CD1c-positive myeloid dendritic cell (primary cell): ENCODE results near the gene SOAT1.
A peak's percentile ranks its signal among the peaks of the same experiment; 100 is the strongest.
"Not testable (repeated sequence)": the region's sequence is repeated elsewhere in the genome, so short reads cannot be mapped to it uniquely, and the experiment has no call there.

Experiments
- DNase-seq: peaks from one replicate; pipeline ENCODE4 v3.0.0-alpha.2; 2016; ENCODE audit errors: extremely low spot score

SOAT1 gene

DNA sequence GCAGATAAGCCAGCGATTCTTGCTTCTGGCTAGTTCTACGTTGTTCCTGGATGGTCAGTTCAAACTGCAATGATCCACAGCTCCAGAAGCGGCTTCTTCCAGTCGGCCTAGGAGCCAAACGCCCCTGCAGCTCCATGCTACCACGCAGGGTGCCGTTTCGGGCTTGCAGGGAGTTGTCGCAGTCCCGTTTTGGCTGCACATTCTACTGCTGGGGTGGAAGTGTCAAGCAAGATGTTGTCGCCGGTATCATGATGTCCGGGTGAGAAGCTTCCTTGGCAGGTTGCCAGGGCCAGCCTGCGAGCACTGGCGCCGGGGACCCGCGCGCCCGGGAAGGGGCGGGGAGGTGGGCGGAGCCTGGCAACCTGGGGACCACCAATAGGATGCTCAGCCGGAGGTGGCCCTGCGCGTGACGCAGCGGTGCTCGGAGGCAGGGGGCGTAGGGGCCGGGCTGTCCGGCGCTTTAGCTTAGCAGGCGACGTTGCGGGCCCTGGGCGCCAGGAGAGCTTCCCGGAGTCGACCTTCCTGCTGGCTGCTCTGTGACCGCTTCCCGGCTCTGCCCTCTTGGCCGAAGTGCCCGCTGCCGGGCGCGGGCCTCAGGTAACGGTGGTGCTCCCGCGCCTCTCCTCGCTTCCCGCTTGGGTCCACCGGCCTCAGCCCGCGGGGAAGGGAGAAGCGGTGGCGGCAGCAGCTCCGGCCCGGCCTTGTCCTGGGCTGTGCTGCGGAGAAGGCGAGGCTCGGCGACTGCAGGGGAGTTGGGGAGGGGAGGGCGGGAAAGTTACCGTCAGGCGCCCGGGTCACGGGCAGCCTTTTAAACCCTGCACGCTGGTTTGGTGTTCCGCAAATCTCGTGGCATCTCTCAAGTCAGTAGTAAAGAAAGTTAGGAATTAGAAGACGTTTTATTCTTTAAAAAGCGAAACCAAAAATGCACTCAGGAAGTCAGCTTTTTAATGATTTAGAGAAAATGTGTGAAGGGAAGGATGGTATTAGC is at the start of gene SOAT1:
SOAT1 (plus strand) TSS at position 458 of the 988 bp plus-strand sequence. CDS start 8,888 bp downstream, outside the sequence.
- DNase-seq: peak; percentile 92

DNA sequence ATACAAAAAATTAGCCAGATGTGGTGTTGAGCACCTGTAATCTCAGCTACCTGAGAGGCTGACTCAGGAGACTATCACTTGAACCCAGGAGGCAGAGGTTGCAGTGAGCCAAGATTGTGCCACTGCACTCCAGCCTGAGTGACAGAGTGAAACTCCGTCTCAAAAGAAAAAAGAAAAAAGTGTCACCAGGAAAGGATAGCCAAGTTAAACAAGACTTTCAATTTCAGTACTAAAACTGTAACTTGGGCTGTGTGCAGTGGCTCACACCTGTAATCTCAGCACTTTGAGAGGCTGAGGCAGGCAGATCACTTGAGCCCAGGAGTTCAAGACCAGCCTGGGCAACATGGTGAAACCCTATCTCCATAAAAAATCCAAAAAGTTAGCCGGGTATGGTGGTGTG is 48.2 kb upstream of the SOAT1 start:
- DNase-seq: not testable (repeated sequence)

DNA sequence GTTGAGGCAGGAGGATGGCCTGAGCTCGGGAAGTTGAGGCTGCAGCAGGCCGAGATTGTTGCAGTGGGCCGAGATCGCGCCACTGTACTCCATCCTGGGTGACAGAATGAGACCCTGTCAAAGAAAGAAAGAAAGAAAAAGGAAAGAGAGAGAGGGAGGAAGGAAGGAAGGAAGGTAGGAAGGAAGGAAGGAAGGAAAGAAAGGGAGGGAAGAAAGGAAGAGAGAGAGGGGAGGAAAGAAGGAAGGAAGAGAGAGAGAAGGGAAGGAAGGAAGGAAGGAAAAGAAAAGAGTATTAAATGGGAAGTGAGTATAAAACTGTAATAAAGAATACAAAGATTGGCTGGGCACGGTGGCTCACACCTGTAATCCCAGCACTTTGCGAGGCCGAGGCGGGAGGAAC is 45.7 kb upstream of the SOAT1 start:
- DNase-seq: no peak

DNA sequence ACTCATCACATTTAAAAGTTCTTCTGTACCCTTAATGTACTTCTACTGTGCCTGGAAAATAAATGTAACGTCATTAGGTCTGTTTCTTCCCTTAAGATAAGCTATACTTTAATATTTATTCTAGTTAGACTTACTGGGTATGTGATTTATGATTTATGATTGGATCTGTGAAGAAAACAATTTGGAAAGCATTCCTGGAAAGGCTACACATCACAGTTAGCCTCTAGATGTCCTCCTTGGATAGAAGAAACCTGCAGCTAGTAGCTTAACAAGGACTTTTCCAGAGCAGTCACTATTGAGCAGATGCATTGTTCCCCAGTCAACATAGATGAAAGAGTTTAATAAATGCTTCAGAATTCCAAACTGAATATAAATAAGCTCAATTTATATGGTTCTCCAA is 41.9 kb upstream of the SOAT1 start:
- DNase-seq: no peak

DNA sequence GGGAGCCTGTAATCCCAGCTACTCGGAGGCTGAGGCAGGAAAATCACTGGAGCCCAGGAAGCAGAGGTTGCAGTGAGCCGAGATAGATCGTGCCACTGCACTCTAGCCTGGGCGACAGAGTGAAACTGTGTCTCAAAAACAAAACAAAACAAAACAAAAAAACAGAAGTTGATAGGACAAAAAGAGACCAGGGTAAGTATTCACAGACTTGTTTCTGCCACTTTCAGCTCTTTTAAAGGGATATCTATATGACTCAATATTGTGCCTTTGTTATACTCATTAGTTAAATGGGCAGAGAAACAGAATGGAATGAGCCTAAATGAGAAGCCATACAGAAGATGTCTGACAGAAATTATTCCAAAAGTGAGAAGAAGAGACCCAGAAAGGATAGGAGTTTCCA is 41.0 kb upstream of the SOAT1 start:
- no peak for DNase-seq

DNA sequence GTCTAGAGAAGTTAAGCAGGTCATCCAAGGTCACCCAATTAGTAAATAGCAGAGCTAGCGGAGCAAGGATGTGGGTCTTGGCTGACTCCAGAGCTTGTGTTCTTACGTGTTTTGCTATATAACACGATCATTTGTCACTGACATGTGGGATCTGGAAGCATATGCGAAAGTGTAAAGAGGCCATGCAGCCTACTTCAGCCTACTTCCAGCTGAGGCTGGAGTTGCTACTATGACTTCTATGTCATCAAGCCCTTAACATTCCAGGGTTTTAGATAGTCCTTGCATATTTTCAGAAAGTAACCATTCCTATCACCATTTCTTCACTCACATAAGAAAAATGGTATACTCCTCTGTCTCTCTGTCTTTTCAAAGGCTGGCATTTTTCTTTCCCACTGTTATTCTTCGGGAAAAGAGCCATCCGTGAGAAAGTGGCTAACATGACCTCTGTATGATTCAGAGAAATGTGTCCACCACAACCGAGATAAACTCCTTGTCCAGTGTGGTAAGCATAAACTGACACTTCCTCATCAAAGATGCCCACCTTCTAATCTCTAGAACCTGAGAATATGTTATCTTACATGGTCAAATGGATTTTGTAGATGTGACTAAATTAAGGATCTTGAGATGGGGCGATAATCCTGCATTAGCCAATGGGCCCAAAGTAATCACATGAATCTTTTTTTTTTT is 40.2 kb upstream of the SOAT1 start:
- DNase-seq: no peak

DNA sequence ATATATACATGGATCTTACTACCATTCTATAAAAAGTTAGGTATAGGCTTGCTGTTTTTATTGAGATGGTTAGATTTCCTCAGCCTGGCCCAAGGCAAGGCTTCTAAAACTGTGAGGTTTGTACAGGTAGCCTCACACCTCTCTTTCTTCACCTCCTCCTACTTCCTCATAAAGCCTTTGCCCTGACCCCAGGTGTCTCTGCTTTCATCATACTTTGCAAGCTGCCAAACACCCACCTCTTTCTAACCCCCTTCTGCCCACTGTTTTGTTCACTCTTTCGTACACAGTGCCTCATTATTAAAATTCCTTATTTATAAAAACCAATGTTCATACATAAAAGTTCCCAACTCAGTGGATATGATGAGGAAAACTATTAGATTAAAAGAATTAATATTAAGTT is 31.4 kb upstream of the SOAT1 start:
- no peak for DNase-seq

DNA sequence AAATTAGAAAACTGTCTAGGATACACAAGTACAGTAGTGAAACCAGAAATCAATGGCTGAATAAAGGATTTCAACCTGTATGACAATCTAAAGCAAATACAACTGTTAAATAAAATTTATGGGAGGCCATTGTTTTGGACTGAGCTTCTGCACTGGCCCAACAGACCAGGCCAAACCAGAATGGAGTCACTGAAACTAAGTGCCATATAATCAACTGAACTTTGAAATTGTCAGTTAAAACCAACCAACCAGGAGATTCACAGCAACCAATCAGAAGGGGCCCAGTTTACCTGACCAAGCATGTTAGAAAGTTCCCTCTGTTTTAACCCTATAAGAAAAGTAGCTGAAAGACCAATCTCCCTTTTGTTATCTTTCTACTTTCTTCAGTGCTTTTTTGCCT is 30.5 kb upstream of the SOAT1 start:
- DNase-seq: no peak

DNA sequence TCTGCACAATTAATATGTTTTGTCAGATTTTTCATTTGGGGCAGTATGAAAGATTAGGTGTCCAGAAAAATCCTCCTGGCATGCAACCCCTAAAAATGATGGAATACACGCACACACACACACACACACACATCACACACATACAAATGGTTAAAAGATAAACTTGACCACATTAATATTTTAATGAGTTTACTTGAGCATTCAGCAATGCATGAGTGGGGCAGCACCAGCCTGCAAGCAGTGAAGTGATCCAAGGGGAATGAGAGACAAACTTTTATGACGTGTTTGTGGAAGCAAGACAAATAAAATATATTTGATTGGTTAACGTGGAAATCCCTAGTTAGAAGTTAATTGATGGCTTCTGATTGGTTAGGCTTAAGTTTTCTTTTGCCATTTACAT is 29.1 kb upstream of the SOAT1 start:
- no peak for DNase-seq

DNA sequence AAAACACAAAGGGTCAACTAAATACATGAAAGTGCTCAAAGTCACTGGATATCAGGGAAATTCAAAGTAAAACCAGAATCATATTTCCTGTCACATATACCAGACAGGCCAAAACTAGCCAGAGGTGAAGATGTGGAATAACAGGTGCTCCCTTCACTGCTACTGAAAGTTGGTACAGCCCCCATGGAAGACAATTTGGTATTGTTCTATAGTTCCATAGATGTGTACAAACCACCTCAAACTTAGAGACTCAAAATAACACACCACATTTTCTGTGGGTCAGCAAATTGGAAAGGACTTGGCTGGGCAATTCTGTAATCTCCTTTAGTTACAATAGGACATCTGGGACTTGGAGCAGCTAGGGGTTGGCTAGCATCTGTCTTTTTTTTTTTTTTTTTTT is 24.5 kb upstream of the SOAT1 start:
- no peak for DNase-seq

DNA sequence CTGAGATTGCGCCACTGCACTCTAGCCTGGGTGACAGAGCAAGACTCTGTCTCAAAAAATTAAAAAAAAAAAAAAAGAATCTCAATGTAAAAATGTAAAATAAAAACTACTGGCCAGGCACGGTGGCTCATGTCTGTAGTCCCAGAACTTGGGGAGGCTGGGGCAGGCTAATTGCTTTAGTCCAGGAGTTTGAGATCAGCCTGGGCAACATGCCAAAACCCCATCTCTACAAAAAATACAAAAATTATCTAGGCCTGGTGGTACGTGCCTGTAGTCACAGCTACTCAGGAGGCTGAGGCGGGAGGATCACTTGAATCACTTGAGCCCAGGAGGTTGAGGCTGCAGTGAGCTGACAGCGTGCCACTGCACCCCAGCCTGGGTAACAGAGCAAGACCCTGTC is 19.2 kb upstream of the SOAT1 start:
- not testable (repeated sequence) for DNase-seq

DNA sequence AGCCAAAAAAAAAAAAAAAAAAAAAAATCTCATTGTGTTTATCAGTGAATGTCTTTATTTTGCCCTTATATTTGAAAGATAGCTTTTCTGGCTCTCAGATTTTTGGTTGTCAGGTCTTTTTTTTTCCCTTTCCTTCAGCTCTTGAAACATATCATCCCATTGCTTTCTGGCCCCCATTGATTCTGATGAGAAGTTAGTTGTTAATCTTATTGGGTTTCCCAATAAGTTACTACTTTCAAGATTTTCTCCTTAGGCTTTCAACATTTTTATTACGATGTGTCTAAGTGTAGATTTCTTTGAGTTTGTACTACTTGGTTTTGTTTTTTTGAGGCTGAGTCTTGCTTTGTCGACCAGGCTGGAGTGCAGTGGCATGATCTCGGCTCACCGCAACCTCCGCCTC is 14.7 kb upstream of the SOAT1 start:
- DNase-seq: no peak

DNA sequence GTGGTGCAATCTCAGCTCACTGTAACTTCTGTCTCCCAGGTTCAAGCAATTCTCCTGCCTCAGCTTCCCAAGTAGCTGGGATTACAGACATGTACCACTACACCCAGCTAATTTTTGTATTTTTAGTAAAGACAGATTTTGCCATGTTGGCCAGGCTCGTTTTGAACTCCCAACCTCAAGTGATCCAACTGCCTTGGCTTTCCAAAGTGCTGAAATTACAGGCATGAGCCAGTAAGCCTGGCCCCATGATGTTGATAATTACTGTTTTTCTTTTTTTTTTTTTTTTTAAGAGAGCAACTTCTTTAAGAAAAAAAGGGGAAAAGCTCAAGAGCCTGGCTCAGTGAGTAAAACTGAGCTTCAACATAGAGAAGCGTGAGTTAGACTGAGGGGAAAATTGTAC is 9.6 kb upstream of the SOAT1 start:
- no peak for DNase-seq

DNA sequence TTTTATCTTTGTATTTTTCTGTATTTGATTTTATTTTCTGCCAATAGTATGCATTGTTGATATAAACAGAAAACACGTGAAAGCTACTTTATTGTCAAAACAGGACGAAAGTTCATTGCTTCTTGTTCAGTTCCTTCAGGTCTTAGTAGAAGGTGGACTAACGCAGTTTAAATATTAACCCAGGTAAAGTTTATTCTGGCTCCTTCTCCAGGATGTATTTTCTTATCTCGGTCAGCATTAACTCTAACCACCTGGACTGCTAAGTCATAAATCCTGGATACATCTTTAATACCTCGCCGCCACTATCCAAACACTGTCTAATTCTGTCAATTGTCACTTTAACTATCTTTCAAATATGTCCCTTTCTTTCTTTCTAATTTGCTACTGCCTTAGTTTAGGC is 5.7 kb upstream of the SOAT1 start:
- no peak for DNase-seq

DNA sequence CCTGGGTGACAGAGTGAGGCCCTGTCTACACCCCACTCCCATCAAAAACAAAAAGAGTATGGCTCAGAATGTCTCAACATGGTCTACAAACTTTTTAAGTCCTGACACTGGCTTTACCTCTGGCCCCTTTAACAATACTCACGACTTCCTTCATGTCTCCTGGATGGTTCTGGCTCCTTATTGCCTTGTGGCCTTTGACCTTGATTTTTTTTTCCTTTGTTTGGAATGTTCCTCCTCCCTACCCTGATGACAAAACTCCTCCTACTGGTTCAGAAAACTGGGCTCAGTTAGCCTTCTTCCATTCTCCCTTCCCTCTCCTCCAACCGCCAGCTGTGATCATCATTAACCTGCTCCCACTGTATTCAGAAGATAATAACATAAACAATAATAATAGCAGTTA is 4.6 kb upstream of the SOAT1 start:
- DNase-seq: no peak

DNA sequence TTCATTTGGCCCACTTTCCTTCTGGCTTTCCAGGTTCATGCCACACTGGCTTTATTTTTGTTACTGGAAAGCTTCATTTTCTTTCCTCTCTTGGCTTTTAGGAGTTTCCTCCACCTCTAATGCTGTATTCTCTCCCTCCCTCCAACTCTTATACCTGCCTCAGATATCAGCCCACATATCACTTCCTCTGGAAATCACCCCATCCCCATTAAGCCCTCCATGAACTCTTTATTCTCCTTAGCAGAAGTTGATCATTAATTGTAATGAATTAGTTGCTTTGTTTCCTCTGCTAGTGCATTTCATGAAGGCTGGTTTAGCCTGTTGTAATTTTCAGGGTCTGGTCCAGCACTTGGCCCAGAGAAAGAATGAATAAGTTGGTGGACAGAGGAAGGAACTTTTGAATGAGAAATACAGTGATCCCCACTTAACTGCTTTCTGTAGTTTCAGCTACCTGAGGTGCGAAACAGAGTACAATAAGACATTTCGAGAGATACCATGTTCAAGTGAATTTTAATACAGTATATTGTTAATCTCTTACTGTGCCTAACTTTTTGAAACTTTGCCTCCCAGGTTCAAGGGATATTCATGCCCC is 1.7 kb downstream of the SOAT1 start:
- no peak for DNase-seq

DNA sequence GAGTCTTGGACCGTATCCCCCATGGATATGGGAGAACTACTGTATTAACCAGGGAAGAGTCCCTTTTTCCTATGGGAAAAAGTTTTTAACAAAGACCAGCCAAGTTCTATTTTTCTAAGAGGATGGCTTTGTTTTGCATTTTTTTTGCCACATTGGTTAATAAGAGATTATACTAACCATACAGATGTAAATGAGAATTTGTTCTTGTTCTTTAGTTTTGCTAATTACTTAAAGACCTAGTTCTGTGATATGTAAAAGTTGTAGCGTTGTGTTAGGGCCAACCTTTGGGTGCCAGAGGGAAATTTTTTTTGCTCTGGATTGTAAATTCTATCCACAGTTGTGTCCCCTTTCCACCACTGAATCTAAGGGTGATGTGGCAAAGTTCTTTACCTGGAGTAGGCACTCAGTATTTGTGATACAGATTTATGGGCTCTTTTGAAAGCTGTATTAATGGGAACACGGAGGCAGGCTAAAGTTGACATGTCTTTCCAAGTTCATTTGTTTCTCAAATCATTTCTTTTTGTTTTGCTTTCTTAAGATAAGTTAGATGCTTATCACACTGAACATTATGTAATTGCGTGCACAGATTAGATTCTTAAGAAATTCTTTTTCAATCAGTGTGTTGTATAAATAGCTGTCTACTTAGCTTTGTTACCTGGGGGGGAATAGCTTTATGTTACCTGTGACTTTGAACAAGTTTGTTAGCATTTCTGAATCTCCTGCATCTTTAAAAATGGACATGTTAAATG is 2.9 kb downstream of the SOAT1 start:
- peak; percentile 3 for DNase-seq

DNA sequence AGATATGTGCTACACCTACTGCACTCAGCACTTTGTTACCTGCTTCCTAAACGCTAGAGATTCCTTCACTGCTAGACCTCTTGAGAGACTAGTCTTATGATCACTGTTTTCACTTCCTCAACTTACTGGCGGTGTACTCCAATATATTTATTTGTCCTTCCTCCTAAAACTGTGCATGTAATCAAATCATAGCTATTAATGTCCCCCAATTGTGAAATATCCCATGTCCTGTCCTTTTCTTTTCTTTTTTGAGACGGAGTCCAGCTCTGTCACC is 3.4 kb downstream of the SOAT1 start:
- DNase-seq: peak; percentile 74

DNA sequence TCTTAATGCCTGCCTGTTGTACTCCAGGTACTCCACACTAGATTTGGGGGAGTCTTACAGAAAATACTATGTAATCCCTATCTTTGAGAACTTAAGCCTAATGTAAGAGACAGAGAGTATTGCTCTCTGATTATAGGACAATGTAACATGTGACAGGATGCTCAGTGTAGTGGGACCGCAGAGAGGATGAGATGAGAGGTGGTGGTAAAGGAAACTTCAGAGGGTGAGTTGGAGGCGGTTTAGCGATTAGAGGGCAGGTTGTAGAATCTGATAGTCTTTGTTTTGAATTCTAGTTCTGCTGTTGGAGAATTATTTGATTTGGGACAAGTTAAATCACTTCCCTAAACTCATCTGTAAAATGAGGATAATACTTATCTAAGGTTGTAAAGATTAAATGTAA is 5.4 kb downstream of the SOAT1 start:
- peak; percentile 15 for DNase-seq

DNA sequence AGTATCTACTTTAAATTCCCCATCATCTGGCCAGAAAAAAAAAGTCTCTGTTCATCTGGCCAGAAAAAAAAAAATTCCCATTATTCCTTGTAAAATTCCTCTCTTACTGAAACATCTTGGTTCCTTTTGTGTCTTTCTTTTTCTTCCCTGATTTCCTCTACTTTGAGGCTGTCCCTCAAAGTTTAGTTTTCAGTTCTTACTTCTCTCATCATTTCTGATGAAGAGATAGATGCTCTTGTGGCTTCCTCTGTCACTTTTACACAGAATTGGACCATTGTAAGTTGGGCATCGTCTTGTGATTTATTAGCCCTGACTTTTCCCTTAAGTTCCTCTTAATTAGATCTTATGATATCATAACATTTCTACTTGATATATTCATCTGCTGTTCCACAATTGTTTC is 6.5 kb downstream of the SOAT1 start:
- DNase-seq: peak; percentile 39

DNA sequence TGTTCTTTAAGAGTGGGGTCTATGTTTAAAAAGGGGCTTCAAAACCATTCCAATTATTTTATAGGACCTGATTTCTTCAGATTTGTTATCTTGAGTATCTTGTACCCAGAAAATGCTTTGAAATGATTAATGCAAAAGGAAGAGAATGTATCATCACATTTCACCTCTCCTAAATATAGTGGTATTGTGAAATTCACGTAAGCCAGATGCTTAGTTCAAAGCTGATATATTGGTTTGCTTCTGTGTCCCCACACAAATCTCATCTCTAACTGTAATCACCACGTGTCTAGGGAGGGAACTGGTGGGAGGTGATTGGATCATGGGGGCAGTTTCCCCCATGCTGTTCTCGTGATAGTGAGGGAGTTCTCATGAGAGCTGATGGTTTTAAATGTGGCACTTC is 8.5 kb downstream of the SOAT1 start:
- no peak for DNase-seq

DNA sequence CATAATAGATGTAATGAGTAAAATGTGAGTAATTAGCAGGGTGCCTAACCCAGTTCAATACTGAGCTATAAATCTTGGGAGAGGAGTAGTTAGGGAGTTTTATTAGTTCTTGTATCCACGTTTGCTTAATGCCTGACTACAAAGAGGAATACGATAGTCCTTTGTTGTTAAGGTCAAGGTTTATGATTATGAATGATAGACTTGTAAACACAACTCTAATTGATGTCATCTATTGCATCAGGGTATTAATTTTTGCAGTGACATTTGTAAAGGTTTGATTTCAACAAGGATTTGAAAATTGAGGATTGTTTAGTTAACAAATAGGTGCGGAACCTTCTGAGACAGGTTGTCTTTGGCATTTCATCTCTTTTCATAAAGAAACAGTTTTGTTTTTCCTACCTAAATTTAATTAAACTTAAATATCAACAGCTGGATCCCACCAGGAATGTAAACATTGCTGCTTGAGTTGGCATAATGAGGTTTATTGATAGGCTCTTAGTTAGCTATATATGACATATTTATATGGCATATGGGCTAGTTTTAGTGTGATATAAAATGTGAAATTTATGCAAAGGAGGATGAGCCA is 9.7 kb downstream of the SOAT1 start:
- no peak for DNase-seq
